NCI-H526 treated with DMSO at 0.1 percent for 48 hours (cell line): ENCODE data around the gene RUSC2.
"Not testable (repeated sequence)": the region's sequence is repeated elsewhere in the genome, so short reads cannot be mapped to it uniquely, and the experiment has no call there.

Experiments
- DNase-seq: peaks from one replicate; lab custom pipeline; 2025; lab: John Stamatoyannopoulos, UW

Gene RUSC2

DNA sequence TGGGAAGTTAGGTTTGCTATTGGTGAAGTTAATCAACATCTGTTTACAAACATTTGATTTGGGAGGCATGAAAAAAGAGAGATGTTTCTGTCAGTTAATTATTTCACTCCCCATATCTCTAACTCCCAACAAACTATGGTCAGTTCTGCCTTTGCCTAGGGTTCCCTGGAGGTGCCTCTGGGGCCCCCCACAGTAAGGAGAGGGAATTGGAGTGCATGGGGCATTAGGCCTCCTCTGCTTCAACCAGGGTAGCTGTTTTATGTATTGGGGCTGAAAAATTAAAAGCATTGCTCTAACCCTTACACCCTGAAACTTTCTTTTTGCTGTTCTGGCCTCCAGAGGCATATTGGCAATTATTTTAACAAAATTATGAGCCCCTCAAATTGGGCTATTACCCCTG, 32.3 kb downstream of the RUSC2 start:
- no peak for DNase-seq

DNA sequence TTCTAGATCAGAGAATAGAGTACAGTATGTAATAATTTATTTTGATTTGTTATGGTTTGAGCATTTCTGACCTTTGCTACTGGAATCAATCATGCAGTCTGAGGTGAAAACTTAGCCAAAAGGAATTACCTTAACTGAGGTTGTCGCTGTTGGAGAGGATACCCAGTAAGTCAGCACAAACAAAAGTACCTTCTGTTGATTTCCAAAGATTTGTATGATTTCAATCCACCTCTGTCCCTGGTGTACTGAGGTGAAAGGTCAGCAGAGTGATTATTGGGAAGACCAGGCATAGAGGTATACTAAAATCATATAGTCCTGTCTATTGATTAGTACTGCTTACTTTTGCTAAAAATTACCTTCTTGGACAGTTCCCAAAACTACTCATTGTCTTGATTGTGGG, 32.8 kb downstream of the RUSC2 start:
- DNase-seq, result no peak

DNA sequence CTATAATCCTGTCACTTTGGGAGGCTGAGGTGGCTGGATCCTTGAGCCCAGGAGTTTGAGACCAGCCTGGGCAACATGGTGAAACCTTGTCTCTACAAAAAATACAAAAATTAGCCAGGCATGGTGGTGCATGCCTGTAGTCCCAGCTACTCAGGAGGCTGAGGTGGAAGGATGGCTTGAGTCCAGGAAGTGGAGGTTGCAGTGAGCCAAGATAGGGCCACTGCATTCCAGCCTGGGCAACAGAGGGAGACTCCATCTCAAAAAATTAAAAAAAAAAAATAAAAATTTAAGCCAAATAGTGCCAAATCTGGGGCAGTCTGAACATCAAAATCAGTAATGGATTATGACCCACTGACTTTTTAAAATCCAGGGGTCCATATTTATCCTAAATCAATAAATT, 33.6 kb downstream of the RUSC2 start:
- not testable (repeated sequence) for DNase-seq

DNA sequence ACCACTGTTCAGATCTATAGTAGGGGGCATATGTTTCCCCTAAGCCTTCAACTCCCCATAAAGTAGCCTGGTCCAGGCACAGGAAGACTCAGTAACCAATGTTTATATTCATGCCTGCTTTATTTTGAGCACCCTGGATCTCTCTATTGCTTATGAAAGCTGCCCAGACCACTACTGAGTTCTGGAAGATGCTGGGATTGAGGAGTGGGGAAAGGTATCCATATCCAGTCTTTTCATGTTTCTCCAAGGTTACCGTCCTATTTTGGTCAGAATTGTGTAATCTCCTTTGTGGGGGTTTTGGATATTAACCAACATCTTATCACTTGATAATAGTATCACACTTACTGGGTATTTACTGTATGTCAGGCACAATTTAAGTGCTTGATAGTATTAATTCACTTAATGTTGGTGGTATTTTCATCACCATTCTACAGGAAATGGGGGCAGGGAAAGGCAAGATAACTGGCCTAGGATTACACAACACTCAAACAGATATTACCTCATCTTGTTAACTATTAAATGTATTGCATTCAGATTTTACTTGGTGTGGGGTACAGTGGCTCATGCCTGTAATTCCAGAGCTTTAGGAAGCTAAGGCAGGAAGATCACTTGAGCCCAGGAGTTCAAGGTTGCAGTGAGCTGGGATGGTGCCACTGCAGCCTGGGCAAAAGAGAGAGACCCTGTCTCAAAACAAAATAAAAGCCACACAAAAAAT, 36.3 kb downstream of the RUSC2 start:
- no peak for DNase-seq

DNA sequence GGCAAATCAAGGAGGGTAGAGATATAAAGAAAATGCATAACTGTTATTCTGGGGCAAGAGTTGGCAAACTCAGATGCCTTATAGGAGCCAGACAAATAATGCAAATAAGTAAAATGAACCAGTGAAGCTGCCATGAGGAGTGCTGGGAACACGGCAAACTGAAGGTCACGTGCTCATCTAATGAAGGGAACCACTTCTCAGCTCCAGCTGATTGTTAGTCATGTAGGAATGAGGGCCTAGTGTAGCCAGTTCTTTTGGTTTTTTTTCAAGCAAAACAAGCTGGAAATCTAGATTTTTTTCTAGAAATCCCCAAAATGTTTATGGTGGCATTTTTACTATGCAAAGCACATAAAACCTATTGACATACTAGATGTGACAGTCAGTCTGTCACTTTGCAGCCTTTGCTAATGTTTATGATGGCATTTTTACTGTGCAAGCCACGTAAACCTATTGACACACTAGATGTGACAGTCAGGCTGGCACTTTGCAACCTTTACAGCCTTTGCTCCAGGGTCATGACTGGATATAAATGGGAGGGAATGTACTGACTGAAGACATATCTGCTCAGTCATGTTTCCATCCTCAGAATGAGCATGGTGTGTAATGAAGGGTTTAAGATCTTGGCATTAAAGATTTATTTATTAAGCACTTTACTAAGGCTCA, 39.4 kb downstream of the RUSC2 start:
- DNase-seq, result peak; percentile 45

DNA sequence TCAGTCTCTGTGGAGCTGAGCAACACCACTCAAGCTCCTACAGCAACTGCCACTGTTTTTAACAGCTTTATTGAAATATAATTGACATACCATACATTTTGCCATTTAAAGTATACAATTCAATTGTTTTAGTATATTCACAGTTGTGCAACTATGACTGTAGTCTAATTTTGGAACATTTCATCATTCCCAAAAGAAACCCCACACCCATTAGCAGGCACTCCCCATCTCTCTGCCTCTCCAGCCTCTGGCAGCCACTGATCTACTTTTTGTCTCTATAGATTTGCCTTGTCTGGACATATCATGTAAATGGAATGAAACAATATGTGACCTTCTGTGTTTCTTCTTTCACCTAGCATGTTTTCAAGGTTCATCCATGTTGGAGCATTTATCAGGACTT, 43.5 kb downstream of the RUSC2 start:
- DNase-seq, result no peak

DNA sequence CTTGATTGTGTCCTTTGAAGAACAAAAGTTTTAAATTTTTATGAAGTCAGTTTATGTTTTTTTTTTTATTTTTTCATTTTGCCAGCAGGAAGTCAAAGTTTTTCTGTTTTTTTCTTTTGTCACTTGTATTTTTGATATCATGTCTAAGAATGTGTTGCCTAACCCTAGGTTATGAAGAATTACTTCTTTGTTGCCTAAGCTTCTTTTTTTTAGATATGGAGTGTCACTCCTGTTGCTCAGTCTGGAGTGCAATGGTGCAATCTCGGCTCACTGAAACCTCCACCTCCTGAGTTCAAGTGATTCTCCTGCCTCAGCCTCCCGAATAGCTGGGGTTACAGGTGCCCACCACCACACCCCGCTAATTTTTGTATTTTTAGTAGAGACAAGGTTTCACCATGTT, 45.0 kb downstream of the RUSC2 start:
- not testable (repeated sequence) for DNase-seq

DNA sequence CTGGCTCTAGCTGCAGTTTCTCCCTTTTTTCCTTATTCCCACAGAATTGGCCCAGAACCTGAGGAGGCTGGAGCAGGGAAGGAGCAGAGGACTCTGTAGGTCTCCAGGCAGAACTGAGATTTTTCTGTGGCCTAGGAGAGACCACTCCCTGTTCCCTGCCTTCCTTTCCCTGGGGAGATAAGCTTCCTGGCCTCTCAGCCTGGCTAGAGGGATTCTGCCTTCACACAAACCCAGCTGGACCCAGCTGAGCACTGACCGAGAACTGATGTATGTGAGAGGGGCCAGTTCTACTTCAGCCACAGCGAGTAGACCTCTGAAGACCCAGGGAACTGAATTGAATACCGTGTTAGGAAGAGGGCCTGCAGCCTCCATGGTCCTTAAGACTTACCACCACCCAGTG, 48.0 kb downstream of the RUSC2 start:
- DNase-seq, result no peak

DNA sequence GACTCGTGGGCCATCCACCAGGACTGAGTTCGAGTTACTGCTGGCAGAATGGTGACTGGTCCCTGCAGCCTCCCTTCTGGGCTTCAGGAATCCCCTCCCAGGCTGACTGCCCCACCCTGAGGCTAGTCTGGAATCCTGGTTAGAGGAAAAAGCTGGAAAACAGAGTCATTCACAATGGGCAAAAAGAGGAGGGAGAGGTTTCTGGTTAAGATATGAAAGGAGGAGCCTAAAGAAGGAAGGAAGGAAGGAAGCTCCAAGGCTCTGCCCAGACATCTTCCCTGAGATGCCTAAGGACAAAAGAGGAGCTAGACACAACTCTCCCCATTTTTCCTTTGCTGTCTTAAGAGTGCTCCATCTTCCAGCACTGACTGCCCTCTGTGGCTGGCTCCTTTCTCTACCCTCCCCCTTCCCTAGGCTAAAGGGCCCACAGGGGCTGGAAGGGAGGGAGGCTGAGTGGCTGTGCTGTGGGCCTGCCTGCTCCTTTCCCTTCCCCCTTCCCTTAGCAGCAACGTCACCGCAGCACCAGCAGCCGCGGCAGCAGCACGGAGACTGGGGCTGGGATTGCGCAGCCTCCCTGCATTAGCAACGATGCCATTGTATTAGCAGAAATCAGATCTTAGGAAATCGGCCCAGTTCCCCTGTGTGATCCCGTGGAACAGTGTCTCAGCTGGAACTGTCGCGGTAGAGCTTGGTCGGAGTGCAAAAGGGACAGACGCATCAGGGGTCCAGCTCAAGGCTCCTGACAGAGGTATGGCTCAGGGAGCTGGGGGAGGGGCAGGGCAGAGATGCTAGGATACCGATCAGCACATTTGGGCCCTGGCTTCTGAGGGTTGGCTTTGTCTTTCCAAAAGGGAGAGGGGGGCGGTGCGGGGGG, 48.7 kb downstream of the RUSC2 start:
- DNase-seq, result no peak
